Ishikawa (cell line): Measurements from ENCODE around the gene NFATC1.

Source experiments
- CREB1 ChIP-seq: IDR thresholded peaks from 2 replicates; pipeline ENCODE4 v1.6.1; 2012; ENCODE audit warnings: low read depth
- EP300 ChIP-seq: IDR thresholded peaks from 2 replicates; pipeline ENCODE4 v1.6.1; 2012; ENCODE audit warnings: borderline replicate concordance
- NFIC ChIP-seq: IDR thresholded peaks from 2 replicates; pipeline ENCODE4 v1.6.1; 2012
- RAD21 ChIP-seq: IDR thresholded peaks from 2 replicates; pipeline ENCODE4 v1.6.1; 2012; ENCODE audit warnings: low read depth
- TF ChIP-seq, protein P1 (sequence below): IDR thresholded peaks from 2 replicates; pipeline ENCODE4 v1.6.1; 2012

DNA sequence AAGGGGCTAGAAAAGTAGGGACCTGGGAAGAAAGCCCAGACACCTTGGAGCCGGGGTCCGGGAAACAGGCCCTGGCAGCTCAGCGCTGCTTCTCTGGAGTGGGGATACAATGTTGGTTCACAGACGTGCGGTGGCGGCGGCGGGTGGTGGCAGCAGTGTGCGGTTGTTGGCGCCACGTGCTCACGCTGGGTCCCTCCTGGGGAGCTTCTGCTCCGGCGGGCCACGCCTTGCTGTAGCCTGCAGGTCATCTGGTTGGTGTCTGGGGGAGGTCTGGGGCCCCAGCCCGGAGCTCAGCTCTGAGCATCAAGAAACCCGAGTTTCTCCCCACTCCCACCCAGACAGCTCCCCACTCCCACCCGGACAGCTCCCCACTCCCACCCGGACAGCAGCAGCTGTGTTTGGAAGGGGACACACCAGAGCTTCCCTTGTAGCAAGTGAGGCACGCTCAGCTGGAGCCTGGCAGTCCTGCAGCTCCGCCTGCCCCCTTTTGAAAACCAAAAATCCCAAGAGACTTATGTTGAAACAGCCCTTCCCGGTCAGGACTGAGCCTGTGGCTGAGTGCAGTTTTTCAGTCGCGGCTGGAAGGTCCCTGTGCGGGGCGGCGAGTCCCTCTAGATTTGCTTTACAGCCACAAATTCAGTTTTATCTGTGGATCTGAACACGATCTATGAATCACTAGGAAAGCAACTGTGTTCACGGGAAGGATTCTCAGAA lies 46.9 kb downstream of the NFATC1 start:
- TF ChIP-seq CREB1 (no peak), NFIC (no peak), RAD21 (no peak), EP300 (no peak)
- TF ChIP-seq, protein P1, sequence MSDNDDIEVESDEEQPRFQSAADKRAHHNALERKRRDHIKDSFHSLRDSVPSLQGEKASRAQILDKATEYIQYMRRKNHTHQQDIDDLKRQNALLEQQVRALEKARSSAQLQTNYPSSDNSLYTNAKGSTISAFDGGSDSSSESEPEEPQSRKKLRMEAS = no peak
